Rectal smooth muscle tissue (tissue), 1 donor: ENCODE measurements around the gene SAE1.
"Not testable (repeated sequence)": the region's sequence is repeated elsewhere in the genome, so short reads cannot be mapped to it uniquely, and the experiment has no call there.

Experiments
- H3K27ac ChIP-seq: one replicate; pipeline ENCODE4 v1.7.0; 2013; ENCODE audit warnings: low read depth, low read length, inconsistent platforms
- H3K27me3 ChIP-seq: one replicate; pipeline ENCODE4 v1.7.0; 2013; ENCODE audit warnings: low read length; ENCODE audit not compliant: control insufficient read depth, insufficient read depth
- H3K36me3 ChIP-seq: one replicate; pipeline ENCODE4 v1.7.0; 2013; ENCODE audit warnings: low read length; ENCODE audit not compliant: control insufficient read depth, insufficient read depth
- H3K4me1 ChIP-seq: one replicate; pipeline ENCODE4 v1.7.0; 2013; ENCODE audit warnings: low read length; ENCODE audit not compliant: control insufficient read depth, insufficient read depth
- H3K4me3 ChIP-seq: one replicate; pipeline ENCODE4 v1.7.0; 2013; ENCODE audit warnings: low read length
- H3K9ac ChIP-seq: one replicate; pipeline ENCODE4 v1.7.0; 2013; ENCODE audit warnings: low read length

SAE1 gene

GRCh38 chr19:47096721-47097120 is 33.9 kb upstream of the SAE1 start:
- no peak overlapping the region for H3K27ac ChIP-seq
- H3K9ac ChIP-seq = no peak overlapping the region
- H3K4me3 ChIP-seq = peak overlapping the region; percentile 0
- H3K4me1 ChIP-seq = peaks cover 2% of the 10 kb centered on the region
- H3K36me3 ChIP-seq = peaks cover 13% of the 10 kb centered on the region
- no peaks in the 10 kb centered on the region for H3K27me3 ChIP-seq

DNA sequence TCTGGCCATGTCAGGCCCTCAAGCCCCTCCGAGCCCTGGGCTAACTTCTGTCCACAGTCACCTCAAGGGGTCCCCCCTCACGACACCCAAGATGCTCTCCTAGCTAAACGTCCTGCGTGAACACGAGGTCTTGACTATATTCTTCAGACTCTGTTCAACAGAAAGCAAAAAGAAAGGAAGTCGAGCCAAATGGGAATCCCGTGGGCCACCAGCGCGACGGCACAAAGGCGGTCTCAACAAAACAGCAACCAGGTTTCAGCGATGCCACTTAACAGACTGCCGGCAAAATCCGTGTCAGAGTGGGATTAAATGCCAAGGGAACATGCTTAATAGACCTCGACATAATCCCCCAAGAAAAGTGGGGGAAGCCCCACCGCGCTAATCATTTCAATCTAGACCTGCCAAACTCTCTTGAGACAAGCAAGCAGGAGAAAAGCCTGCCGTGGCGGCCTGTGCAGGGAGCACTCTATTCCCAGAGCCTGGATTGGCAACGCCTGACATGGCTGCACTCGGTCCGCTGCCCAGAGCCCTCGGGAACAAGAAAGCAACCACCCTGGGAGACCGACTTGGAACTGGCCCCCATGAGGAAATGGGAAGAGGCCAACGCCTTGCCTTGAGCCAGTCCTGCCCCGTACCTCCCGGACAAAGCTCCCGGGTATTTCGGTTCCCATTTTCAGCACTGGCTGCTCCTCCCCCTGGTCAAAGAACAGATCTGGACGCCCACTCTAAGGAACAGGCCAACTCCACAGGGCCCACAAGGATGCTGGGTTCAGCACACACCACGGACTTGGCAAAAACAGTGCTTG is 33.0 kb upstream of the SAE1 start:
- Histone ChIP-seq H3K4me1 (peaks cover 10% of the 10 kb centered on the region), H3K27ac (no peak overlapping the region), H3K27me3 (no peaks in the 10 kb centered on the region), H3K4me3 (no peak overlapping the region), H3K9ac (no peak overlapping the region), H3K36me3 (peaks cover 10% of the 10 kb centered on the region)

GRCh38 chr19:47098608-47099007 is 32.0 kb upstream of the SAE1 start:
- Histone ChIP-seq H3K27ac (no peak overlapping the region), H3K36me3 (peaks cover 7% of the 10 kb centered on the region), H3K4me1 (peaks cover 14% of the 10 kb centered on the region), H3K9ac (no peak overlapping the region), H3K4me3 (no peak overlapping the region), H3K27me3 (no peaks in the 10 kb centered on the region)

- H3K4me1 ChIP-seq = peaks cover 16% of the 10 kb centered on the region
- no peaks in the 10 kb centered on the region for H3K27me3 ChIP-seq
- no peaks in the 10 kb centered on the region for H3K36me3 ChIP-seq
- H3K4me3 ChIP-seq = no peak overlapping the region
- no peak overlapping the region for H3K27ac ChIP-seq
- no peak overlapping the region for H3K9ac ChIP-seq
Observed at GRCh38 chr19:47099576-47100050, 31.0 kb upstream of the SAE1 start.

DNA sequence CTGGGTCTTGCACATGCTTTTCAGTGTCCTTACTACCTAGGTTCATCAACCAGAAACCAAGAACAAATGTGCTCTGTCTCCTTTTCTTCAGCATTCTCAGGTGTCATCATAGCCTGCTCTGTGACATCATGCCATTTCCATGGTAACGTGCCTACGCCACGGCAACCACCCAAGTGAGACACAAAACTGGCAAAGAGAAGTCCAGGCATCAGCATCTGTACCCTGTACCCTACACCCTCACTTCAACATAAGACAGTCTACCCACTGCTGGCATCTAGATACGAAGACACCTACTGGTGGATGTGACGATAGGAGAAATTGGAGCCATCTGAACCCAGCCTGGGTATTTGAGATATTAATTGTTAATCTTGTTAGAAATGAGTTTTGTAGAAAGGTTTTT is 30.3 kb upstream of the SAE1 start:
- H3K4me1 ChIP-seq = peaks cover 21% of the 10 kb centered on the region
- no peaks in the 10 kb centered on the region for H3K36me3 ChIP-seq
- no peak overlapping the region for H3K9ac ChIP-seq
- no peak overlapping the region for H3K27ac ChIP-seq
- no peak overlapping the region for H3K4me3 ChIP-seq
- H3K27me3 ChIP-seq = no peaks in the 10 kb centered on the region

DNA sequence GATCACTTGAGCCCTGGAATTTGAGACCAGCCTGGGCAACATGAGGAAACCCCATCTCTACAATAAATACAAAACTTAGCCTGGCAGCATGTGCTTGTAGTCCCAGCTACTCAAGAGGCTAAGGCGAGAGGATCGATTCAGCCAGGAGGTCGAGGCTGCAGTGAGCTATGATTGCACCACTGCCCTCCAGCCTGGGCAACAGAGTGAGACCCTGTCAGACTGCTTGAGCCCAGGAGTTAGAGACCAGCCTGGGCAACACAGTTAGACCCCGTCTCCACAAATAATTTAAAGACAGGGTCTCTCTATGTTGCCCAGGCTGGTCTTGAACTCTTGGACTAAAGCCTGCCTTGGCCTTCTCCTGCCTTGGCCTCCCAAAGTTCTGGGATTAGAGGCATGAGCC is 29.5 kb upstream of the SAE1 start:
- H3K27ac ChIP-seq, H3K27me3 ChIP-seq, H3K36me3 ChIP-seq, H3K9ac ChIP-seq, H3K4me3 ChIP-seq: not testable (repeated sequence)
- H3K4me1 ChIP-seq = peaks cover 25% of the 10 kb centered on the region

GRCh38 chr19:47102346-47103060 is 28.1 kb upstream of the SAE1 start:
- H3K27ac ChIP-seq = peak overlapping the region; percentile 52
- no peak overlapping the region for H3K9ac ChIP-seq
- H3K27me3 ChIP-seq = no peaks in the 10 kb centered on the region
- H3K4me1 ChIP-seq = peaks cover 37% of the 10 kb centered on the region
- no peak overlapping the region for H3K4me3 ChIP-seq
- no peaks in the 10 kb centered on the region for H3K36me3 ChIP-seq

GRCh38 chr19:47104680-47105079 is 26.0 kb upstream of the SAE1 start:
- Histone ChIP-seq H3K9ac (no peak overlapping the region), H3K4me1 (peaks cover 45% of the 10 kb centered on the region)

DNA sequence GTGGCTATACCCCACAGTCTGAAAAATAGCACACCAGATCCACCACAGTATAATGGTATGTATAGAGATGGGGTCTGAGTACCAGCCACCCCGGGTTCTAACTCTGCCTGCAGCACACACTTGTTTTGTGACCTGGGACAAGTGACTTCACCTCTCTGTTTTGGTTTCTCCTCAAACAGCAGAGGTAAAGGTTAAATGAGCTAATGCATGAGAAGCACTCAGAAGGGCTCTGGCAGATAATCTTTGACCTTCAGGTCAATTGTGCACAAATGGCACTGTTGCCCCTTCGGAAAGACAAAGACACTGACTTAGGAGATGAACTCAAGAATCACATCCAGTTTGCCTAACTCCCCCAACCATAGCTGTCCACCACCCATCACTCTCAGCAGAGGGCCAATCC is 24.8 kb upstream of the SAE1 start:
- H3K27ac ChIP-seq = peak overlapping the region; percentile 88
- no peak overlapping the region for H3K9ac ChIP-seq

More at GRCh38 chr19:47104680-47105079, 26.0 kb upstream of the SAE1 start:
- Histone ChIP-seq H3K27ac (peak overlapping the region; percentile 33), H3K4me3 (no peak overlapping the region), H3K27me3 (no peaks in the 10 kb centered on the region), H3K36me3 (no peaks in the 10 kb centered on the region)

GRCh38 chr19:47106821-47107201 is 23.8 kb upstream of the SAE1 start:
- H3K27me3 ChIP-seq = no peaks in the 10 kb centered on the region
- H3K36me3 ChIP-seq = no peaks in the 10 kb centered on the region
- H3K9ac ChIP-seq = peak overlapping the region; percentile 33
- H3K27ac ChIP-seq = peak overlapping the region; percentile 88
- H3K4me1 ChIP-seq = peaks cover 49% of the 10 kb centered on the region
- H3K4me3 ChIP-seq = no peak overlapping the region

More for the DNA sequence above, 24.8 kb upstream of the SAE1 start:
- peaks cover 49% of the 10 kb centered on the region for H3K4me1 ChIP-seq
- no peak overlapping the region for H3K4me3 ChIP-seq
- no peaks in the 10 kb centered on the region for H3K36me3 ChIP-seq
- H3K27me3 ChIP-seq = no peaks in the 10 kb centered on the region

DNA sequence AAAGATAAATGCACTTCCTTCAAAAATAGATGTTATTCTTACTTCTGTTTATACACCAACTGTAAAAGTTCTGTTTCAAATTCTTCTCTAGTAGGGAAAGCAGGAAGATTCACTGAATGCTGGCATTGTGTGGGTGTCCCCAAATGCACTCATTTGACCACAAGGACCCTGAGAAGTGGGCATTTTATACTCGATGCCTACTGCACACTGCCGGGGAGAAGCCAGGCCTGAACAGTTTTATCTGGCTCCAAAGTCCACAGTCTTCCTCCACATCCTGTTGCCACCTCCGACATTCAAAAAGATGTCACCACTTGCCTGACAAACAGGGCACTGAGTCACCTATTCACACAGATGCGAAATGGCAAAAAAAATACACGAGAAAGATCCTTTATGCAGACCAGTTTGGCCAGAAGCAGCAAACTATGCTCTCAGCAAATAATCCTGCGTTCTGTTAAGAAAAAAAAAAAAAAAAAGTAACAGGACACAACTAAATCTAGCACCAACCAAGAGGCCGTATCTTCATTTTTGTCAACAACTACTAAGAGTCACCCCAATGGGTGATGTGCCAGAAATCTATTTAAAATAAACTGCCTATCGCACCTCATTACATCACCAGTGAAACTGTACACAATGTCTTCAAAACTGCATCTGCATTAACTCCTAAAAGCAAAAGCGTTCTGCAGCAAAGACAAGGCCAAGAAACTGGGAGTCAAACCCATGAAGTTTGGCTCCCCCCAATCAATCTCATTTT is 23.3 kb upstream of the SAE1 start:
- H3K4me1 ChIP-seq = peaks cover 44% of the 10 kb centered on the region
- peak overlapping the region; percentile 88 for H3K27ac ChIP-seq
- H3K4me3 ChIP-seq = no peak overlapping the region
- no peak overlapping the region for H3K9ac ChIP-seq
- no peaks in the 10 kb centered on the region for H3K27me3 ChIP-seq
- H3K36me3 ChIP-seq = no peaks in the 10 kb centered on the region
